Activated CD8-positive, alpha-beta memory T cell treated with anti-CD3 and anti-CD28 coated beads for 1 hour (primary cell): Measurements from ENCODE around the gene SIK3.
A peak's percentile ranks its signal among the peaks of the same experiment; 100 is the strongest.
"Not testable (repeated sequence)": the region's sequence is repeated elsewhere in the genome, so short reads cannot be mapped to it uniquely, and the experiment has no call there.

Experiments used
- DNase-seq, 2 donors: peaks; one replicate each; pipeline ENCODE4 v3.0.0-alpha.2; 2020; ENCODE audit warnings: low read depth in 1 of 2; ENCODE audit errors: extremely low read depth in 1 of 2

The SIK3 gene

DNA sequence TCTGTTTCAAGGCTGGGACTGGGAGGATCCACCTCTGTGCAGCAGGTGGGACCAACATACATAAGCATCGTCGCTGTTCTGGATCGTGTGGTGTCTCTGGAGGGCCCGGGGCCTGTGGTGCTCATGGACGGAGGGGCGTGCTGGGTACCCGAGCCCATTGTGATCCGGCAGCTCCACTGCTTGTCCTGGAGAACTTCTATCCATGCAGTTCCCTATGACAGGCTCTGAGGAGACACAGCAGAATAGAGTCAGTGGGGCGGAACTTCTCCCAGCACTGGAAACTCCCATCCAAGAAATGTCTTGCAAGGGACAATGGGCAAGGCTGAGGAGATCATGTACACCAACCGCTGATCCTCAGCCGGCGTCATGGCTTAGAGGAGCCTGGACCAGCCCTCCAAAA is 249.2 kb downstream of the SIK3 start:
- no peak for DNase-seq

DNA sequence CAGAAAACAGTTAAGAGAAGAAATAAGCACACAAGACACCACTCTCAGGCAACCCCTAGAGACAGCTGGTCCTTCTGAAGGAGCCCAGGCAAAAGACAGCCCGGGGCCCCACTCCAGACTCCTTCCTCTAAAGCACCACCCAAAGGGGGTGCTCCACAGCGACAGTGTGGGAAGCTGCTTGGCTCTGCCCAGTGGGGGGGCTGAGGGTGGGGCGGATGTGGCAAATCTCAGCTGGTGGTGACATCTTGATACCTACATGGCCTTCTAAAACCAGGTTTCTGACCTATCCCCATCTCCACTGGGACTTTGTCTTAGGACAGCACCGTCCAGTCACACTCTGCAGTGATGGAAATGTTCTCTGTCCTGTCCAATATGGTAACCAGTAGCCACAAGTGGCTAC is 250.6 kb downstream of the SIK3 start:
- no peak for DNase-seq

DNA sequence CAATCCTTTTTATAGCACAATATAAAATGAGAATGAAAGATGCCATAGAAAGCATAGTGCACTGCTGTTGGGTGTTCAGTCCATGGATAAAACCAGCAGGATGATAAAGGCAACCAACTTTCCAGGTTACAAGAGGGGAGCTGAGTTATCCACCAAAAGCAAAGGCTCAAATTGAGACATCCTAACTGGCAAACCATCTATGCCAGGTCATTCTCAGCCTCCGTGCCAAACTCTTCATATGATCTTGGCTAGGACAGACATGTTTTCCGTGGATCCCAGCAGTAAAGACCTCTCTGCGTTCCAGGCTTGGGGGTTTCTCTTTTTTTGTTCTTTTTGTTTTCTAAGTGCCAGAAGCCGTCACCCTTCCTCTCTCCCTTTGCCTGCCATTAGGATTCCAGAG is 253.5 kb downstream of the SIK3 start:
- no peak for DNase-seq

DNA sequence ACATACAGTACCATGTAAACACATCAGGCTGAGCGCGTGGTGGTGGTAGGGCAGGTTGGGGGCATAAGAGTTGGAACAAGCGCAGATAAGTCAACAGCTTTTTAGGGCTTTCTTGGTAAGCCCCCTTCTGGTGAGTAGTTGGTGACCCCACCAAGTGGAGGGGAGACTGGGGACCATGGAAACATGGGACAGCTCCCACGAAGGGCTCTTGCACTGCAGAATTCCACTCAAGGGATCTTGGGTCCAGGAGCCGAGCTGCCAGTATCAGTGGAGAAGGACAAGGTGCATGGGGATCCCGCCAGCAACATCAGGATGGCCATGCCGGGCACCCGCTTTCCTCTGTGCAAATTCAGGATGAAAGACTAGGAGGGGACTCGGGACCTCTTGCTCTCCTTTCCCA is 254.6 kb downstream of the SIK3 start:
- DNase-seq: no peak

DNA sequence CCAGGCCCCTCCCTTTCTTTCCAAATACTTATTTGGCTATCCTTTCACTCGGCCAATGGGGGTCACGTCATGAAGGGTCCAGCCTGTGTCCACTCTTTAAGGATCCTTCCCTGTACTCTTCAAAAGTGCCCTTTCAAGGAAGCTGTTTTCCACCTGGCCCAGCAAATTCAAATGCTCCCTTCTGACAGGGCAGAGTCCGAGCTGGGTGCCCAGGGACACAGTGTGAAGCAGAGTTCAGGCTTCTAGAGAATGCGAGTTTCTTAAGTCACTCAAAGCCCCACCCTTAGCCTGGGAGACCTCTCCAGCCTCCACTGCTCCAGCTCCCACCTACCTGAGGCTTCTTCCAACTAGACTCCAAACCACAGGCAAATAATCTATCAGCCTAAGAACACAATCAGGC is 255.3 kb downstream of the SIK3 start:
- DNase-seq: no peak

DNA sequence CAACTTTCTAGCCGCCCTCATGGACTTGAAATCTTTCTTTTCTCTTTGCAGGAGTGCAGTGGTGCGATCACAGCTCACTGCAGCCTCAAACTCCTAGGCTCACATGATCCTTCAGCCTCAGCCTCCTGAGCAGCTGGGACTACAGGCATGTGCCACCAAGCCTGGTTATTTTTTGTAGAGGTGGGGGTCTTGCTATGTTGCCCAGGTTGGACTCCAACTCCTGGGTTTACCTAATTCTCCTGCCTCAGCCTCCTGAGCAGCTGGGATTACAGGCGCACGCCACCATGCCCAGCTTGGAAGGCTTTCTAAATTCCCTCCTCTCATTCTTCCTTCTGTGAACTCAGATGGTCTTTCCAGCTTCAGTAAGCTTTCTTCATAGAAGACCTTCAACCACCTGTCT is 256.1 kb downstream of the SIK3 start:
- DNase-seq: no peak

DNA sequence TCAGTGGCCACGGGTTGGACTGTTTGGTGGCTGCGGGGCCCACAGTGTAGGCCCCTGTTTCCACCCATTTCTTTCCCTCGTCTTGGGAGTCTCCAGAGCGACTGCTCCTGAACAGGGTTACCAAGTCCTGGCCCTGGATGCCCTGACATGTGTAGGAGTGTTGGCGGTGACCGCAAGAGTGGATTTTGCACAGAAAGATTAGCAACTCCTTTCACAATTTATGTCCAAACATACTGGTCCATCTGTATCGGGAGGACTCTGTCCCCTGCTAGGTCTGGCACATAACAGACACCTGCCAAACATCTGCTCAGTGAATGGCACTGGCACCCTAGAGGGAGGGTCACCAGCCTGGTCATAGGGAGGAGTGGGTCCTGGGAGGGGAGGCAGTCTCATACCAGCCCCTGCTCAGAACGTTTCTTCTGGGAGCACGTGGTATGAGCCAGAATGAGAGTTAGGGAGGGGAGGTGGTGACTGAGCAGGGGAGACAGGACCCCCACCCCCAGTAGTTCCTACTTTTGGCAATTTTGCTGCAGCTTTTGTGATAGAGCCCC is 257.4 kb downstream of the SIK3 start:
- no peak for DNase-seq

DNA sequence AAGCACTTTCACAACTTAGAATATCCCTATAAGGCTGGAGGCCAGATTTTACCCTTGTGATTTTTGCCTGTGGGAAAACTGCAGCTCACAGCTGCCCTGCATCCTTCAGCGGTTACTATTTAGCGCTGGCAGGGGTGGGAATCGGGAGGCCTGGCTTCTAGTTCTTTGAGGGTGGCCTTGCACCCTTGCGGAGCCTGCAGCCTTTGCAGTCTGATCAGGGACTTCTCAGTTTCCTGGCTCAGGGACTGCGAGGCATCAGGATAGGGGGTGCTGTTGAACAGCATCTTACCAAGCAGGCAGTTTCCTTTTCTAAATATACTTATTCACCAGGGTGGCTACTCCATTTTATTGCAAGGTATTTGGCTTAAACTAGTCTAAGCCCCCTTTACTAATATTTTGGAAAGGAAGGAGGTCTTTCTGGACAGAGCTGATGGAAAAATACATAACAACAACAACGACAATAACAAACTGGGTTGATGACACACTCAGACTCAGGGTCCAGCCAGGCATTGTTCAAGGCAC is 257.9 kb downstream of the SIK3 start:
- no peak for DNase-seq

DNA sequence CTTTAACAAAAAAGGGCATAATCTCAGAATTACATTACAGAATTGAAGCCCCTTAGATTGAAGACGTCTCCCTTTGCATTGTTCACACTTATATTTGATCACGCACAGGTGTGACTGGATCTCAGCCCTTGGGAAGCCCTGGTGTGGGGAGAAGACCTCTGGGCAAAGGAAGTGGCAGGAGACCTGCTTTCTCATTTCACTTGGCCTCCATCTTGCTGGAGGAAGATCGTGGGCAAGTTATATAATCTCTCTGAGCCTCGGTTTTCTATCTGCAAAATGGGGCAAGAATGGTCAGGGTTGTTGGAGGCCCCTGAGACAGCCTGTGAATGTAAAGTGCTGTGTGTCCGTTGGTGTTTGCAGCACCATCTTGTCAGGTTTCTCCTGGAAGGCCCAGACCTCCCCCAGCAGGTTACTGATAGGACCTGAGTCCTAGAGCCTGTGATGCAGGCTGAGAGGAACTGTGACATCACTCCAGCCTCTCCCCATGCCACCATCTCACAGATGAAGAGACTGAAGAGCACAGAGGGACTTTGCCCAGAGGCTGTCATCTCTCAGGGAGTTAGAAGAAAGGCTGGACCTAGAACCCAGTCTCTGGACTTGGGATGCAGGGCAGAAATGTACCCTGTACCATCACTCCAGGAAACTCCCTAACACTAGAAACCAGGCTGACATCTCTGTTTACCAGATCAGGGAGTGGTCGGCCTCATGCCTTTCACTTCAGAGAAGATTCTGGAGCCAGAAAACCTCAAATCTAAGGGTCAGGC is 259.7 kb downstream of the SIK3 start:
- no peak for DNase-seq

DNA sequence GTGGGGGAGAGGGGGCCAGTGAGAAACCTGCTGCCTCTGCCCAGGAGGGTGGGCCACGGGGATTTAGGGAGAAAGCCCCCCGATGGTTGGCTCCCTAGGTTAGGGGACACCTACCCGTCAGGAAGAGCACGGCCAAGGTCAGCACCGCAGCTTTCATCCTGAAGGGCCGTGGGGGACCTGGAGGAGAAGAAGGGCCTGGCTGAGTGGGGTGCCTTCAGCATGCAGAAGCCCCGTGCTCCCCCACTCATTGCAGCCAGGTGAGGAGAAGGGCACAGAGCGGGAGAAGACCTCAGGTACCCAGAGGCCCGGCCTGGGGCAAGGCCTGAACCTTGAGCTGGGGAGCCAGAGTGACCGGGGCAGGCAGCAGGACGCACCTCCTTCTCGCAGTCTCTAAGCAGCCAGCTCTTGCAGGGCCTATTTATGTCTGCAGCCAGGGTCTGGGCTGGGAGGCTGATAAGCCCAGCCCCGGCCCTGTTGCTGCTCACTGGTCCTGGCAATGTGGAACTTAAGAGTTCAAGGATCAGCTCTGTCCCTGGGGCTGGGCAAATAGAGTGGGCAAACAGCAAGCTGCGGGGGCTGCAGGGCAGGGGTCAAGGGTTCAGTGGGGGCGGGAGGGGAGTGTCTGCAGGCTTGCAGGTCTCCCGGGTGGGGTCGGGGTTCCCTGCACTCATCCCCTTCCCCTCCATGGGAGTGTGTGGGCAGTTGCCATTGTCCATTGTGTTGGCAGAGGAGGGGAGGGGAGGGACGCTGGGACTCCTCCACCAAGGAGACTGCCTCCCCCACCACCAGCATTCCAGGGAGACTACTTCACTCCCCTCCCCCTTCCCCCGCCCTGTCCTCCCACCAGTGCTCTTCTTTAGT is 260.8 kb downstream of the SIK3 start, which contains the start of gene APOA1:
Gene APOA1 (minus strand): TSS at position 392 of the 861 bp plus-strand sequence. CDS start 235 bp downstream, at position 157.
- DNase-seq: no peak

DNA sequence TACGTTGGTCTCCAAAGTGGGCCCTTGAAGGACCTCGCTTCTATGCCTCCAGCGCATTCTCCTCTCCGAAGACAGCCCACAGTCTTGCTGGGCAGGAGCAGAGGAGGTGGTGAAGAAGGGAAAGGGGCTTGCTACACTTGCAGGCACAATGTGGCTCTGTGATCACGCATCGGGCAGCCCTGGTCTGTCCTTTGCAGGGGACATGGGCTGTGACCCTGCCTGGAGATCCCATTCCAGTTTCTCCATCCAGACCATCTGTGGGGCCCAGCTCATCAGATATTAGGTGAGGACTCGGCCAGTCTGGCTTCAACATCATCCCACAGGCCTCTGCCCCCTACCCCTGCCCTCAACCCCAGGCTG is 261.6 kb downstream of the SIK3 start:
- no peak for DNase-seq

DNA sequence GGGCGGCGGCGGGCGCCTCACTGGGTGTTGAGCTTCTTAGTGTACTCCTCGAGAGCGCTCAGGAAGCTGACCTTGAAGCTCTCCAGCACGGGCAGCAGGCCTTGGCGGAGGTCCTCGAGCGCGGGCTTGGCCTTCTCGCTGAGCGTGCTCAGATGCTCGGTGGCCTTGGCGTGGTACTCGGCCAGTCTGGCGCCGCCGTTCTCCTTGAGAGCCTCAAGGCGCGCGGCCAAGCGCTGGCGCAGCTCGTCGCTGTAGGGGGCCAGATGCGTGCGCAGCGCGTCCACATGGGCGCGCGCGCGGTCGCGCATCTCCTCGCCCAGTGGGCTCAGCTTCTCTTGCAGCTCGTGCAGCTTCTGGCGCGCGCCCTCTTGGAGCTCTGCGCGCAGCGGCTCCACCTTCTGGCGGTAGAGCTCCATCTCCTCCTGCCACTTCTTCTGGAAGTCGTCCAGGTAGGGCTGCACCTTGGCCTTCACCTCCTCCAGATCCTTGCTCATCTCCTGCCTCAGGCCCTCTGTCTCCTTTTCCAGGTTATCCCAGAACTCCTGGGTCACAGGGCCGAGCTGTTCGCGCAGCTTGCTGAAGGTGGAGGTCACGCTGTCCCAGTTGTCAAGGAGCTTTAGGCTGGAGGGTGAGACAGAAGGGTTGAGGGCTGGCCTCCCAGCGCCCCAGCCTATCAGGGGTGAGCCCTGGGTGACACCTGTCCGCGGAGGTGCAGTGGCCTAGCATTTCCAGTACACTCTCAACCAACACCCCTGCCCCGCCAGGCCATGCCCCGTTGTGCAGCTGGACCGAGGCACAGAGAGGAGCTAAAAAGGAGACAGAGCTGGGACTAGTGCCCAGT is 262.2 kb downstream of the SIK3 start:
- DNase-seq: peak; percentile 60

DNA sequence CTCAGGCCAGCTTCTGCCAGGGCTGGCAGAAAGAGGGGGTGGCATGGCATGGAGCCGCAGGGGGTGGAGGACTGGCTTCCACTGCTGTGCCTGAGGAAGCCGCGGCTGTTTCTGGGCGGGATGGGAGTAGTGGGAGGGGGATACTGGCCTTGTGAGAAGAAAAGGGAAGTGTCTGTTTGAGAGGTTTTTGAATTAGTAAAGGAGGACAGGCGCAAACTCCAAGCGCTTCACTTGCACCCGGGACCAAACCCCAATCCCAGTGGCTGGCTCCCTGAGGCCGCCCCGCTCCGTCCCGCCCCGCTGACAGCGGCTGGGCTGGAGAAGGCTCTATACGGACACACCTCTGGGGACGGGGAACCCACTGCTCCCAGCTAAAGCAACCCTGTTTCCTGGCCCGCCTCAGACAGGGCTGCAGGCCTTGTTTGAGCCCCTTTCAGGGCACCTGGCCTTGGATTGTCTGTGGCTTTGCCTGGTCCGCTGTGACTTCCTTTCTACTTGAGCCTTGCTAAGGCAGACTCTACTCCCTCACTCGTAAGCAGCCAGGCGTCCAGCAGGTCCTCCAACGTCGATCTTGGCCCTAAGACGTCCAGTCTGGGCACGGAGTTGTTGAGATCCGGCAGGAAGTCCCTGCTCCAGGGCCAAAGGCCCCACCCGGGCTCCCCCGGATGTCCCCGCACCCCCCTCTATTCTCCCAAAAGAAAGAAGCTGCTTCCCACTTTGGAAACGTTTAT is 263.0 kb downstream of the SIK3 start:
- DNase-seq: no peak

DNA sequence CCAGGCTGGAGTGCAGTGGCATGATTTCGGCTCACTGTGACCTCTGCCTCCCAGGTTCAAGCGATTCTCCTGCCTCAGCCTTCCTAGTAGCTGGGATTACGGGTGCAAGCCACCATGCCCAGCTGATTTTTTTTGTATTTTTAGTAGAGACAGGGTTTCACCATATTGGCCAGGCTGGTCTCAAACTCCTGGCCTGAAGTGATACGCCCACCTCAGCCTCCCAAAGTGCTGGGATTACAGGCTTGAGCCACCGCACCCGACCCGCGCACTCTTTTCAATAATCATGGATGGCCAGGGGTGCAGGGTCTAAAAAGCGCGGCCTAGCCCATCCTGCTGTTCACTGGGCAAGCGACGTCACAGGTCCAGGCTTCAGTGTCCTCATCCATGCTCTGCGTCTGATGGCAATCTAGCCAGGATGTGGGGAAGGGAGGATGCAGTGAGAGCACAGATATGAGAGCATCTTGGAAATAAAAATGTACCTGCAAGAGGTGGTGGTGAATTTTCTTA is 263.6 kb downstream of the SIK3 start:
- DNase-seq: not testable (repeated sequence)

DNA sequence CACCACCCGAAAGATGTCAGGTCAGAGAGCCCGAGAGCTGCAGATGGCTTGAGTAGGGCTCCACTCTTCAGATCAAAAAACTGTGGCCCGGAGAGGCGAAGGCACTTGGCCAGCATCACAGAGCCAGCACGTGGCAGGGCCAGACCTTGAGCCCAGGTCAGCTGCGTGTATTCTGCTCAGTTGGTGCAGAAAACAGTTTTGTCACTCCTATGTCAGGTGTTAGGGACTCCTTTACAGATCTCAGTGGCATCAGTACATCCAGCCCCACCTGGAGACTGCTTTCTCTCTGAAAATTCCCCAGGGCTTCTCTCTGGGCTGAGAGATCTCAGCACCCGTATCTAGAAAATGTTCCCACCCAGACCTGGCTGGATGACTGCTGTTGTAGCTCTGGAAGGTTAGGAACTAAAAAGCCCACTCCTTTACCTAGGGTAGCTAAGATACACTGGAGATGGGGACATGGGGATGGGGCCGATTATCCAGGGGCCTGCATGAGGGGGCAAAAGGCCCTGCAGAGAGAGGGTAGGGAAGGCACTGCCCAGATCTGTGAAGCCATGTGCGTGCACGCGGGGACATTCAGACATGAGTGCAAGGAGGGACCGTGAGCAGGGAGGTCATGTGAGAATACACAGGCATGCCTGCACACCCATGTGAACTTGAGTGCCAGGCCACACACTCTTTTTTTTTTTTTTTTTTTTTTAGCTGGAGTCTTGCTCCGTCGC is 264.3 kb downstream of the SIK3 start:
- DNase-seq: no peak

DNA sequence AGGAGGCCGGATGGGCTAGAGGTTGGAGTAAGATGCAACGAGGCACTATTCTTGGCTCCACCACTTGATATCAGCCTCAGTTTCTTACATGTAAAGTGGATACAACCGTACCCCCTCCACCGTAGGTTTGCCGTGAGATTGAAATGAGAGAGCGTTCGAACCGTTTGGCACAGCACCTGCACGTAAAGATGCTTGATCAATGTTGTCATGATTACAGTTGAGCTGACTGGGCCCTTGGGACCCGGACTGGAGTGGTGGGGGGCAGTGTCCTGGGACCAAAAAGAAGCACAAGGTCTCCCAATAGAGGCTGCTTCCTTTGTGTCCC is 264.8 kb downstream of the SIK3 start:
- no peak for DNase-seq

DNA sequence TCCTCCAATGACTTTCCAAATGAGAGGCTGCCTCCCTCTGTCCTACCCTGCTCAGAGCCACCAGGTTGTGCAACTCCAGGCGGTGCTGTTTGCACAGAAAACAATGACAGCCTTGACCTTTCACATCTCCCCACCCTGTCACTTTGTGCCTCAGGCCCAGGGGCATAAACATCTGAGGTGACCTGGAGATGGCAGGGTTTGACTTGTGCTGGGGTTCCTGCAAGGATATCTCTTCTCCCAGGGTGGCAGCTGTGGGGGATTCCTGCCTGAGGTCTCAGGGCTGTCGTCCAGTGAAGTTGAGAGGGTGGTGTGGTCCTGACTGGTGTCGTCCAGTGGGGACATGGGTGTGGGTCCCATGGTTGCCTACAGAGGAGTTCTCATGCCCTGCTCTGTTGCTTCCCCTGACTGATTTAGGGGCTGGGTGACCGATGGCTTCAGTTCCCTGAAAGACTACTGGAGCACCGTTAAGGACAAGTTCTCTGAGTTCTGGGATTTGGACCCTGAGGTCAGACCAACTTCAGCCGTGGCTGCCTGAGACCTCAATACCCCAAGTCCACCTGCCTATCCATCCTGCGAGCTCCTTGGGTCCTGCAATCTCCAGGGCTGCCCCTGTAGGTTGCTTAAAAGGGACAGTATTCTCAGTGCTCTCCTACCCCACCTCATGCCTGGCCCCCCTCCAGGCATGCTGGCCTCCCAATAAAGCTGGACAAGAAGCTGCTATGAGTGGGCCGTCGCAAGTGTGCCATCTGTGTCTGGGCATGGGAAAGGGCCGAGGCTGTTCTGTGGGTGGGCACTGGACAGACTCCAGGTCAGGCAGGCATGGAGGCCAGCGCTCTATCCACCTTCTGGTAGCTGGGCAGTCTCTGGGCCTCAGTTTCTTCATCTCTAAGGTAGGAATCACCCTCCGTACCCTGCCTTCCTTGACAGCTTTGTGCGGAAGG is 265.6 kb downstream of the SIK3 start:
- DNase-seq: no peak

DNA sequence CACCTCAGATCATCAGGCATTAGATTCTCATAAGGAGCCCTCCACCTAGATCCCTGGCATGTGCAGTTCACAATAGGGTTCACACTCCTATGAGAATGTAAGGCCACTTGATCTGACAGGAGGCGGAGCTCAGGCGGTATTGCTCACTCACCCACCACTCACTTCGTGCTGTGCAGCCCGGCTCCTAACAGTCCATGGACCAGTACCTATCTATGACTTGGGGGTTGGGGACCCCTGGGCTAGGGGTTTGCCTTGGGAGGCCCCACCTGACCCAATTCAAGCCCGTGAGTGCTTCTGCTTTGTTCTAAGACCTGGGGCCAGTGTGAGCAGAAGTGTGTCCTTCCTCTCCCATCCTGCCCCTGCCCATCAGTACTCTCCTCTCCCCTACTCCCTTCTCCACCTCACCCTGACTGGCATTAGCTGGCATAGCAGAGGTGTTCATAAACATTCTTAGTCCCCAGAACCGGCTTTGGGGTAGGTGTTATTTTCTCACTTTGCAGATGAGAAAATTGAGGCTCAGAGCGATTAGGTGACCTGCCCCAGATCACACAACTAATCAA is 266.4 kb downstream of the SIK3 start:
- DNase-seq: no peak
